ENCODE results near the gene MRPL49.
A peak's percentile ranks its signal among the peaks of the same experiment; 100 is the strongest.

- TF ChIP-seq CTCF (IDR thresholded peaks at IDR 0.05; ENCODE audit: control extremely low read depth in 1 of 3, insufficient read depth in 1 of 3, low read depth in 1 of 3, low read length in 3 of 3) (no peak), JUND (IDR thresholded peaks at IDR 0.05; ENCODE audit: low read length) (peak; percentile 93), EZH2 (IDR thresholded peaks at IDR 0.05; ENCODE audit: low read depth, low read length, severe bottlenecking) (no peak), FOSL1 (IDR thresholded peaks at IDR 0.05; ENCODE audit: insufficient read depth, low read depth, low read length) (no peak), MAX (IDR thresholded peaks at IDR 0.05) (peak; percentile 27; the same call in 1 of the 2 replicates), YY1 (IDR thresholded peaks at IDR 0.05; ENCODE audit: low read depth, low read length) (no peak), POLR2A (IDR thresholded peaks at IDR 0.05; ENCODE audit: control extremely low read depth in 1 of 2, low read depth in 2 of 2, low read length in 2 of 2) (no peak; a peak in 1 of 3 replicates), ZNF274 (IDR thresholded peaks at IDR 0.05; ENCODE audit: borderline replicate concordance, extremely low read depth, low read length) (no peak), KDM5A (IDR thresholded peaks at IDR 0.05; ENCODE audit: low read length) (no peak), HDAC2 (IDR thresholded peaks at IDR 0.05; ENCODE audit: borderline replicate concordance in 1 of 2, low read depth in 2 of 2, low read length in 2 of 2) (peak in 1 of 2 experiments; percentile 92; a peak in 1 of 4 replicates), E2F6 (IDR thresholded peaks at IDR 0.05) (no peak), RXRA (IDR thresholded peaks at IDR 0.05; ENCODE audit: insufficient read depth, low read depth, low read length) (no peak), NRF1 (IDR thresholded peaks at IDR 0.05; ENCODE audit: low read depth, low read length) (no peak), MAFK (IDR thresholded peaks at IDR 0.05; ENCODE audit: low read depth, low read length) (no peak)
These were observed 12.3 kb downstream of the MRPL49 start, which contains the start of gene SYVN1 for GRCh38 chr11:65134240-65134951.

Data from H1 (cell line).